NCI-H2107 treated with DMSO at 0.1 percent for 48 hours (cell line): Measurements from ENCODE around the gene THAP8.

Source experiments
- DNase-seq: peaks from one replicate; lab custom pipeline; 2025; ENCODE audit not compliant: unreplicated experiment; lab: John Stamatoyannopoulos, UW

THAP8 gene

DNA sequence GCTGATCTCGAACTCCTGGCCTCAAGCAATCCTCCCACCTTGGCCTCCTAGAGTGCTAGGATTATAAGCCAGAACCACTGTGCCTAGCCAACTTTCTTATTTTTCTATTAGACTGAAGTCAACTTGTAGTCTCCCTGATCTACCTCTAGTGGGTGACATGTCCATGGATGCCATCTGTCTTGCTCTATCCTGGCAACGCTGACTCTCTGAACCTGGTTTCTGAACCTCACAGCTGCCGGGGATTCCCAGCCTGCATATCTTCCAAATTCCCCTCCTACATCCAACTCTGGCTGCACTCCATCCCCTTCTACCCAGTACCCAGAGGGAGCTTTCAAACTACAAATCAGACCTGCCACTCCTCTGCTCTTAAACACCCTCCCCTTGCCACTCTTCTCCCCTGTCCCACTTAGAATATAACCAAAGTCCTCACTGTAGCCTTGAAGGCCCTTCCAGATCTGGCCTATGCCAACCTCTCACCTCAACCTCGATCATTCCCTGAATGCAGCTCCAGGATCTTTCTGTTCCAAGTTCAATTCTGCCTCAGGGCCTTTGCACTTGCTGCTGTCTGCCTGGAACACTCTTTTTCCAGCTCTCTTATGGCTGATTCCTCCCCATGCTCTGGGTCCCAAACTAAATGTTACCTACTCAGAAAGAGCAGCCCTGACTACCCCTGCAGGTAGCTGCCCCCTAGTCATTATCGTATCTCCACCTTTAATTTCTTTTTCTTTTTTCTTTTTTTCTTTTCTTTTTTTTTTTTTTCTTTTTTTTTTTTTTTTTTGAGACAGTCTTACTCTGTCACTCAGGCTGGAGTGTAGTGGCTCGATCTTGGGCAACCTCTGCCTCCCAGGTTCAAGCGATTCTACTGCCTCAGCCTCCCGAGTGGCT lies 23.6 kb downstream of the THAP8 start:
- no peak for DNase-seq

DNA sequence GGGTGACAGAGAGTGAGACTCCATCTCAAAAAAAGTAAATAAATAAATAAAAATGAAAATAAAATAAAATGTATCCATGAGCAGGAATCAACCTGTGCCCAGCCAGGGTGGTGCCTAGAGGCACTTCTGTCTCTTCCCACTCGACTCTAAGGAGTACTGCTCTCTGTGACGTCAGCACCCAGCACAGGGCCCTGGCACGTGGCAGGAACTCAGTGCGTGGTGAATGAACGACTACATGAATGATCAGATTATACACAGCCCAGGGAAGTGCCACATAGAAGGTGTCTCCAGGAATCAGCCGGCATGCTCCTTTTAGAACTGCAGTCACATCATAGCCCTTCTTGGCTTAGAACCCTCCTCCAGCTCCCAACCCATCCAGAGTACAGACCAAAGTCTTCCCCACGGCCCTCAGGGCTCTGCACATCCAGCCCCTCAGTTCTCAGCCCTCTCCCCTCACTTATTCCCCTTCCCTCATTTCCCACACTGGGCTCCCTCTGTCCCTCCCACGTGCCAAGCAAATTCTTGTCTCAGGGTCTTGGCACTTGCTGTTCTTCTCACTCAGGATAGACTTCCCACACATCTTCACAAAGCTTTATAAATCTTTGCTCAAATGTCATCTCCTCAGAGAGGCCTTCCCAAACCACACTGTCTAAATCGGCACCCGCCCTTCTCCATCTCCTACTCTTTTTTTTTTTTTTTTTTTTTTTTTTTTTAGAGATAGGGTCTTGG lies 25.6 kb downstream of the THAP8 start:
- no peak for DNase-seq

DNA sequence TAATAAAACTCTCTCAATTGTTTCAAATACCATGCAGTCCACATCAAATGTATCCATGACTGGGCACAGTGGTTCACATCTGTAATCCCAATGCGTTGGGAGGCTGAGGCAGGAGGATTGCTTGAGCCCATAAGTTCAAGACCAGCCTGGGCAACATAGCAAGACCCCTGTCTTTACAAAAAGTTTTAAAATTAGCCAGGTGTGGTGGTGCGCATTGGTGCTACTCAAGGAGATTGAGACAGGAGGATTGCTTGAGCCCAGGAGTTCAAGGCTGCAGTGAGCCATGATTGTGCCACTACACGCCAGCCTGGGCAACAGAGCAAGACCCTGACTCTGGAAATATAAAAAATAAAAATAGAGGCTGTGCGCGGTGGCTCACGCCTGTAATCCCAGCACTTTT lies 26.4 kb downstream of the THAP8 start:
- no peak for DNase-seq

DNA sequence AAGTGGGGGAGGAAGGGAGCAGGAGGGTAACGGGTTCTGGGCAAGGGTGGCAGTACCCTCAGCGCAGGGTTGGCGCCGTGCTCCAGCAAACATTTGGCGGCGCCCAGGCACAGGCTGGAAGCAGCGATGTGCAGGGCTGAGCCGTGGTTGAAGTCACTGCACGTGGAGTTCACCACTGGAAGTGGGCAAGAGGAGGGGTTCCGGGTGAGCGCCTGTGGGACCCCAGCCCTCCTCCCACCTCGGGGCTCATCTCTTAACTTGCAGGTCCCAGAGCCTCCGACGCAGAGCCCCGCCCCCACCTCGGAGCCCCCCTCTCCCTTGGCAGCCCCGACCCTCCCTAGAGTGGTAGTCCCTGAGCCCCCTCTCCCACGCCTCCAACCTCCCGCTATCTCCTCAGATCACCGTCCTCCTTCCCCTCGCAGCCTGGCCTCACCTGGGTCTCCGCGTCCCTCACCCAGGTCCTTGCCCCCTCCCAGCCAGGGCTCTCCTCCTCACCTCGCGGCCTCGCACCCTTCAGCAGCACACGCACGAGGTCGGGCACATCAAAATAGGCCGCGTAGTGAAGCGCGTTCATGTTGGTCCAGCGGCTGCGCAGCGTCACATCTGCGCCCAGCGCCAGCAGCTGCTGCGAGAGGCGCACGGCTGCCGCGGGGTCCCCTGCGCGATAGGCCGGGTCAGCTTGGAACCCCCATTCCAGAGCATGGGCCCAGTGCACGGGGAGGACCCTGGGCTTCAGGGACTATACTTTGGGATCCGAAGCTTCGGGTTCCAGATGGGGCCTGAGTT lies 27.8 kb downstream of the THAP8 start:
- no peak for DNase-seq

DNA sequence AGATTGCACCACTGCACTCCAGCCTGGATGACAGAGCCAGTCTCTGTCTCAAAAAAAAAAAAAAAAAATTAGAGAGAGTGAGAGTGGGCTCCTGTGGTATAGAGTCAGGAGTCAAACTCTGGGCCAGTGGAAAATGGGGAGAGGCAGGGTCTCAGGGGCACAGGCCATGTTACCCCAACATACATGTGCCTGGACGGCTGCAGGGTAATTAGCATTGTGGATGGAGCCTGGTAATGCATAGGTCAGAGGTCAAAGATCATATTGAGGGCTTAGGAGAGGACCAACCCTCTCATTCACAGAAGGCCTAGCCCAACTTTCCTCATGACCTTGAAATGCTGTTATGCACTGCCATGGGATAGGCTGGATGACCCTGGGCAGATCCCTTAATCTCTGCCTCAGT lies 28.5 kb downstream of the THAP8 start:
- DNase-seq: no peak

DNA sequence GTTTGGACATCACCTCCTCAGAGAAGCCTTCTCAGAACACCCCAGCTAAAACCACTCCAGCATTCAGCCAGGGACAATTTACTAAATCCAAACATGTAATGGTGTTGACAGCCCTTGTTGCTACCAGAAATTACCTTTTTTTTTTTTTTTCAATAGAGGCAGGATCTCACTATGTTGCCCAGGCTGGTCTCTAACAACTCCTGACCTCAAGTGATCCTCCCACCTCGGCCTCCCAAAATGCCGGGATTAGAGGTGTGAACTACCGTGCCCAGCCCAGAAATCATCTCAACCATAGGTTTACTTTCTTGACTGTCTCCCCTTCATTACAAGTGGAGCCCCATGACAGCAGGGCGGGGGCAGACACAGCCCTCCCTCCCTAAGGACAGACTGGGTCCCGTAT lies 30.7 kb downstream of the THAP8 start:
- no peak for DNase-seq

DNA sequence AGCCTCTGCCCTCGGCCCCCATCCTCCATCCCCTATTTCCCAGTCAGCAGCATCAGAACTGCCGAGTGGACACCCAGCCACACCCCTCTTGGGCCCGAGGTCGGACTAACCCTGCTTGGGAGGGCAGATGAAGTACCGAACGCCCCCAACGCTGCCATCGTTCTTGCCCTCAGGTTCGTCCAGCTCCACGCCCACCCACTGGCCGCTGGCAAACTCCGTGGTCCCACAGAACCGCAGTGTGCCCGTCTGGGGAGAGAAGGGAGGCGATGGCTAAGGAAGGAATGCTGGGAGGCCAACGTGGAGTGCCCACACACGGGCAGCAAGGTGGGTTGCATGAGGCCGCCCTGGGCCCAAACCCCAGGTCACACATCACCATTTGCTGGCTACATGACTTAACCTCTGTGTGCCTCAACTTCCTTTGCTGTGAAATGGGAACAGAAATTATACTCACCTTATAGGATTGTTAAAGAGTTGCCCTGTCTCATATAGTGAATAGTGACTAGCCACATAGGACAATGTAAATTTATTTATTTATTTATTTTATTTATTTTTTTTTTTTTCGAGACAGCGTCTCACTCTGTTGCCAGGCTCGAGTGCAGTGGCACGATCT lies 34.9 kb downstream of the THAP8 start:
- DNase-seq: no peak

DNA sequence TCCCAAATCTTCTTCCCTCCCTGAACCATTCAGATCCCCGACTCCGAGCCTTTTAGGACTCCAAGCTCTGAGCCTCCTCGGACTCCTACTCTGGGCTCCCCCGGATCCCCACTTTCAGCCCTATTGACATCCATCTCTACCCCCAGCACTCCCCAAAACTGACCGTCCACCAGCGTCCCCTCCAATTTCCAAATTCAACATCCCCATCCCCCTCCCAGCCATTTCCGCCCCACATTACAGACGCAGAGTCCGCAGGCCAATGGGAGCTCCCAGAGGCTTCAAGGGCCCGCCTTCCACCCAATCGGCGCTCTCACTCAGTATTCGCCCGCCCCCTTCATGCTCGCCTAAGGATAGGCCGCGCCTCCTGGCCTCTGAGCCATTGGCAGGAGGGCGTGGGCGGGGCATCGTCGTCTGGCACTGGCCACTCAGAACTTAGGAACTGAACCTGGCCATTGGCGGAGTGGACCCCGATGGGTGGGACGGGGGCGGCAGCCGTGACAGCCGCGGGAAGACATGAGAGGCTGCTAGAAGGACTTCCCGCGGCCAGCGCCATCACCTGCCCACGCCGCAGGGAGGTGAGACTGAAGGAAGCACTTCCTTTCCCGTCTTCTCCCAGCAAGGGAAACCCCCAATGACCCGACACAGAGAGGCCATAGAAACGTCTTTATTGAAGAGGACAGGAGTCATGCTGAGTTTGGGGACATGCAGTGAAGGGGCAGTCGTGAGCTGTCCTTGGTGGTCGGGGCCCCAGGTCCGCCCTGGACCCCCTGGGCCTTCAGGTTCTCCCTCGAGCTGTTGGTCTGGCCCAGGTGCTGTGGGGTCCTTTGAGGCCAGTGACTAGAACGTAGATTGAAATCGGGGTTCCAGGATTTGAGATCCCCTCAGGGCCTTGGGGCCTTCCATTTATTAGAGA lies 39.8 kb downstream of the THAP8 start, which contains the start of gene ALKBH6:
ALKBH6 (minus strand) TSS at position 202 of the 913 bp plus-strand sequence. CDS start 816 bp downstream, outside the sequence.
- peak; percentile 95 for DNase-seq

DNA sequence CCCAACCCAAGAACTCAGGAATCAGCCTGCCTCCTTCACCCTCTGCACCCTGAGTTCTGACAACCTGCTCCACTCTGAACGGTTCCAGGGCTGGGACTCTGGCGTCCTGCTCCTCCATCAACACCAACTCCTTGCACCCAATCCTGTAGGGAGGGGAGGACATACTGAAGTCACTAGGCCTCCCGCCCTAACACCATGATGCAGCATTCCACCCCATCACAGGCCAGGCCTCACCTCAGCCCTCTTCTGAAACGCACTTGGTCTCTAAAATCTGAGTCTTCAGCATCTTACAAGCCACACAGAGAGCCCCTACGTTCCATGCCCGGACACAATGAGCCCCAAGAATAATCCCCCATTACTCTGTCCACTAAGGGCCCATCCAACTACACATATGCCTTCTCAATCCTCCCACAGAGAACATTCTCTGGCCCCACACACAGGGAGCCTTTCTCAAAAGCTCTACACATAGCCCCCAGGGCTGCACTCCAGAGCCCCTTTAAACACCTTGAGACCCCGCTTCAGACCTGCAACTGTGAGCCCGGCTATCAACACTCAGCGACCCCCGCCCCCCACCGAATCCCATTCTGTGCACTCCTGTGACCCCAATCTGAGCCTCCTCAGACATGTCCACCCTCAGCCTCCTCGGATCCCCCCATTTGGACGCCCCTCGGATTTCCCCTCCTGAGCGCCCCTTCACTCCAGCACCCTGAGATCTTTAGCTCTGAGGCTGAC lies 40.6 kb downstream of the THAP8 start:
- no peak for DNase-seq

DNA sequence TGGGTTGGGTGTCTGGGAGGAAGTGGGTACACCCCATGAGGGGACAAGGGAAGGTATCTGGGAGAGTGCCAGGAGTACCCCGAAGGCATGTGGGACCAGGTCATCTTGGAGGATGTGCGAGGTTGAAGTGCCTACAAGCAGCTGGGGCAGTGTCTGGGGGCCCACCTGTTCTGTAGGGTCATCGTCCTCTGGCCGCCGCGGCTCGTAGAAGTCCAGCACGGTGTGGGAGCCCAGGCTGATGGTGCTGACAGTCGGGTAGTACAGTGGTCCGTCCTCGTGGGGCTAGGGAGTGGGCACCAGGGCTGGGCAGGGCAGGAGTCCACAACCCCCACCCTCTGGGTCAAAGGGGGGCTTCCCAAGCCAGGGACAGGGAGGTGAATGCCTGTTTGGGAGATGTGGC lies 43.7 kb downstream of the THAP8 start:
- DNase-seq: no peak

DNA sequence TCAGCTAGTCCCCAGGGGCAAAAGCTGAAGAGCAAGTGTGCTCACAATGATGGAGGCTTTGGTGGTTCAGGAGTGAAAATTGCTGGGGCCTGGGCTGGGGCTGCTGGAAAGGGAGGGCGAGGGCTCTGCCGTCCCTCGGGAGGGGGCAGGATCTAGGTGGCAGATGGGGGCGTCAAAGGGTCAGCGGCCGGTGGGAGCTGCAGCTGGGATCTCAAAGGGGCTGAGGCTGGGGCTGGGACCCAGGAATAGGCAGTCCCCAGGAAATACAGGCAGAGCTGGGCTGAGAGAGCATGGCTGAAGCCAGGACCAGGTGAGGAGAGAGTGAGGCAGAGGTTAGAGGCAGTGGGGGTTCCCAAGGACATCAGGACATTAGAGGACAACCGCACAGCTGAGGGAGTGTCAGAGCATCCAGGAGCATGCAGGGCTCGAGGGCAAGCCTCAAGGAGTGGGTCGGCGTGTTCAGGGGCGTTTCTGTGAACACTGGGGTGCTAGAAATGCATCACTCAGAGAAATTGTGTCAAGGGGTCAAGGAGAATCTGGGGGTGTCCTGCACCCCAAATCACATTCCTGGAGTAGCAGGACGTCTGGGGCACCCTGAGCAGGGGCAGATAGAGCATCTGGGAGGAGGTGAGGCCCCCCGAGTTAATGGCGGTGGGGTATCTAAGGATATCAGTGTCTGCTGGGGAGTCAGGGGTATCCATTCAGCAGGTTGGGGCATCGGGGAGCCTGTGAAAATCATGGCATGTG lies 44.3 kb downstream of the THAP8 start:
- DNase-seq: no peak

DNA sequence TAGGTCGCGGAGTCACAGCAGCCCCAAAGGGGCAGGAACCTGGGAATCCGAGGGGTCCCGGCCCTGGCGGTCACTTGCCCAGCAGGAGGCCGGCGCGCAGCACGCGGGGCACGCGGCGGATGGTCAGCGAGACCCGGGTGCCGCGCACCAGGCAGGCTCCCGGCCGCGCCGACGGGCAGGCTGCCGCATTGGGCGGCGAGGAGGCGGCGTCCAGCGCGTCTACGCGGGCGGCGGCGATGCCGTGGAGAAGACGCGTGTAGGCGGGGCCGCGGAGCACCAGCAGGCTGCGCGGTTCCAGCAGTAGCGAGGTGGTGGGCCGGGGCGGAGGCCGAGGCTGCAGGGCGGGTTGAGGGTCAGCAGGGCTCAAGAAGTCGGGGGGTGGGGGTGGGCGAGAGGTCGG lies 44.9 kb downstream of the THAP8 start:
- no peak for DNase-seq

DNA sequence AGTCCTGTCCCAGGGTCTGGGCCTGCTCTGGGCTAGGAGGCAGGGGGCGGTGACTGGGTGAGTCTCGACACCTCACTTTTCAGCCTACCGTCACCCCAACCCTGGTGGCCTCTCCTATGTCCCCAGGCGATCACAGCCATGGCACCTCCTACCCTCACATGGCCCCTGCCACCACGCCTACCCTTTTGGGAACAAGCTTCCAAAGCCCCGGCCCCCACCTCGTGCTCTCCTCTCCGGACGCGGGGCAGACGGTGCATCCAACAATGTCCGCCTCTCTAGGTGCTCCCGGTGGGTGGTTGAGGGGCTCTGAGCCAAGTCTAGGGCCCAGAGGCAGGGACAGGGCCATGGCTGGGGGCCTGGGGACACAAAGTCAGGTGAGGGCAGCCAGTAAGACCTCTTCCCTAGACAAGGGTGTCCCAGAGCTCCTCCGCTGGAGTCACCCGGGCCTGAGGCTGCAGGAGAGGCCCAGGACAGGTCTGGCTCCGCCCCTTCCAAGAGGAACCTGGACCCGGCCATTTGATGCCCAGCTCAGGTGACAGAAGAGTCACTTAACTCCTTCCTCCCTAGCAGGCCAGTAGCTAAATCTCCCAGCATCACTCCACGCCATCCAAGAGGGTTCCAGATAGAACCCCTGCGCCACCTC lies 45.6 kb downstream of the THAP8 start, which contains the start of gene SYNE4:
SYNE4 (minus strand) TSS at position 478 of the 643 bp plus-strand sequence; CDS start at position 346, 132 bp downstream.
- peak; percentile 19 for DNase-seq

DNA sequence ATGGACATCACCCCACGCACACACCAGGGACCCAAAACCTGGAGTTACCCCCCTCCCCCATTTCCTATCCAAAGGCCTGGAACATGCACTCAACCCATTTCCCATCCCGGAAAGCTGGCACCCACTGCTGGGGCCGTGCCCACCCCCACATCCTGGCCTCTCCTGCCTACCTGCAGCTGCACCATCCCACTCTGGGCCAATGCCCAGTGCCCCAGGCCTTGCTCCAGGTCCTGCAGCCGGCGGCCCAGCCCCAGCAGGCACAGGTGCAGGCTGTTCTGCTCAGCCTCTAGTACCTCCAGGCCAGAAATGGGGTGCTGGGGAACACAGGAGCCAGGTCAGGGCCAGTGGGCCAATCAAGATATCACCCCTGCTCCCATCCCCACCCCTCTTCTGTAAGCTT lies 47.1 kb downstream of the THAP8 start:
- no peak for DNase-seq

DNA sequence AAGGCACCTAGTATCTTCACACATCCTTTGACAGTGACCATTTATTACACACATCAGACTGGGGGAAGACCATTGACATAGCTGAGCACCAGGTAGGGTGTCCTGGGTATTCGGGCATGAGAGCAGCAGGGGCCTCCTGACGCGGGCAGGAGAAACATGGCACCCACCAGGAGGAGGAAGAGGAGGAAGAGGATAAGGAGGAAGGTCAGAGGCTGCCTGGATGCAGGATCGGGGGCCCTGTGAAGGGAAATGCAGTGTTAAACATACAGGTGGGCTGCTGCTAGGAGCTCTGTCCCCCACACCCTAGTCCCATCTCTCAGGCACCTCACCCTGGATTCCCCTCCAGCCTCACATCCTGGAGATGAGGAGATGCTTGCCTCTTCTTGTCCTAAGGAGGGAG lies 50.8 kb downstream of the THAP8 start:
- DNase-seq: no peak

DNA sequence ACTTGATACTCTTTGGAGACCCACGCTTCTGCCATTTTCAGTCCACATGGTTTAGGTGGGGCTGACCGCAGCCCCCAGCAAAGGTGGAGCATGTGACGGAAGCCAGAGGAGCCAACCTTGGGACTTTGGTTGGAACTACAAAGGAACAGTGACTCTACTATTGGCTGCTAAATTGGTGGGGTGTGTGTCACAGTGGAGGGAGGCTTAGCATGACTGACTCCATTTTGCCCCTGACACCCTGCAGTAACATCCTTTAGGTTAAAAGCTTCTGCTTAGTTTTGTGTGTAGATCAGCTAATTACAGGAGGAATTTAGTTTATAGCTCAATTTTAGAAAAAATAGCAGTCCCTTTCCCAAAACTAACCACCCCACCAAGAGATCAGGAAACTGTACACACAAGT lies 52.5 kb downstream of the THAP8 start:
- DNase-seq: no peak

DNA sequence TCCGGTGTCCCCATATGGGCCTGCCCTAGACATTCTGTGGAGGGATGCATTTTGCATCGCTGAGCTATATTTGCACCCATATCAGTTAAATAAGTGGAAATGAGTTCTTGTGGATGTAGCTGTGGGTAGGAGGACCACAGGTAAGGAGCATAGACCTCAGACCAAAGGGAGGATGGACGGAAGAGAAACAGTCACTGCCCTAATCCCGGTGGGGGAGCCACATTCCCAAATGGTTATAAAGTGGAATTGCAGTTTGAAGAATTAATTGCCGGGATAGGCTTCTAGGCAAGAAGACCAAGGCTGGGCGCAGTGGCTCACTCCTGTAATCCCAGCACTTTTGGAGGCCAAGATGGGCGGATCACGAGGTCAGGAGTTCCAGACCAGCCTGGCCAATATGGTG lies 57.3 kb downstream of the THAP8 start:
- no peak for DNase-seq
